GM20431 (cell line): ENCODE measurements around the gene ADAMTS9.

Source experiments
- in situ Hi-C: fragments of 300-500 bp; cut with MseI, MboI; formaldehyde crosslinking; loops from one replicate; pipeline ENCODE4 v1.15.0; 2020; ENCODE audit warnings: low sequenced_read_pairs; ENCODE audit not compliant: unreplicated experiment

The ADAMTS9 gene

DNA sequence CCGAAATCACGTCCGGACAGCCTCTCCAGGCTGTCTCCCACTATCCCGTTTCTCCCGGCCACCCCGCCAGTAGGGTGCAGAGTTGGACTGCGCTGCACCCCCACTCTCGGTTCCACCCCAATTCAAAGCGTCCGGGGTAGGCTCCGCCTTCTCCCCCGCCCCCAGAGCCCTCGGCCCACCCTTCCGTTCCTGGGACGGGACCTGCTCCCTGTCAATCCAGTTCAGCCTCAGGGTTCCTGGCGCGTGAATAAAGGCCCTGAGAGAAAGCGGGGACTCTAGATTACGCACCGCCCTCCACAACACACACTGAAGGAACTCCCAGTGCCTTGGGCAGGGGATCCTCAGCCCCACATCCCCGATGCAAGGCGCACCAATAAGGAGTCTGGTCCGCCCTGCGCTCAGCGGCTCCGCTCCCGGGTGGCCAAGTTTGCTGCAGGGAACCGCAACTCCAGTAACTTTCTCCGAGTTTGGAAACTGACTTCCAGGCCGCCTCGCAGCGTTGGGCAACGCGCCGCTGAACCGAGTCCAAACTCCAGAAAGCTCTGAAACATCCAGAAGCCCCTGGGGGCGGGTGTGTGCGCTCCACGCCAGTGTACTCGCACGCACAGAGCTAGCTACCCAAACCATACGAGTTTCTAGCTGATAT lies 1.9 kb downstream of the ADAMTS9 start:
- in situ Hi-C loops = no loop called here

DNA sequence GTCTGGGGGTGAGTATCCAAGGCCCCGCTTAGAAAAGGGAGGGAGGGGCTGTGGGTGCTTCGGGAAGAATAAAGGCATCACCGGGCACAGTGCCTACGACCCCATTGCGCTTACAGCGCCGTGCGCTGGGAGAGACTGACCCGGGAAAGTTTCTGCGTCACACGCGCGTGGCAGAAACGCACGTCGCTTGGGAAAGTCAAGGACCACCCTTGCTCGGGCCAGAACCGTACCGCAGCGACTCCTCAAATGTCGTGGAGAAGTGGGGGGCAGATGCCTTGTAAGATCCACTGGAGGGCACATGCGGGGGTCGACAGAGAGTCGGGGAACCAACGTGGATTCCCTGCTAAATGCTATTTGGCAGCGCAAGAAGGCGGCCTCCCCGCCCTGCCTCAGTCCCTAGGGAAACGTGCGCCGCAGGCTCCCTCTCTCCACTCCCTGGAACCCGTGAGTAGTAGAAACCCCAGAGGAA lies 2.4 kb downstream of the ADAMTS9 start:
- in situ Hi-C loops = no loop called here

DNA sequence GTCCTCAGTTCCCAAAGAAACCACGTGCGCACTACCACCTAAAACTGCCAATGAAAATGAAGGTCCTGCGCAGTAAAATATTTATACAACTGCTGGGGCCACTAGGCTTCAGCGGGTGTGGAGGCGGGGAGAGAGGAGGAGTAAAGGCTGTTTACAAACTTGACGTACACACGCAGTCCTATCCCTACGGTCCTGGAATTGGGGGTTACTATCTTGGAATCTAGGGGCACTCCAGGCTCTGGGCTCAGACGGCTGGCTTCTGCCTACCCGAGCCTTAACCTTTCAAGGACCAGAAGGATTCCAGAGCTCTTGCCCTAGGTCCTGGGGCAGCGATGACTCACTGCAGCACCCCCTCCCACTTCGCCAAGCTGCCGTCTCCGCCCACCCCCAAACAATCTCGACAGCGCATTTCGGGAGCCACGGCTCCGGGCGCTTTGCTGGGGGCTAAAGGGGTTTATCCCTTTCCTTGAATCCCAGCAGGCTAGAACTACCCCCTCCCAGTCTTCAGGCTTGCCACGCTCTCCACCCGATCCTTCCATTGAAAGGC lies 3.0 kb downstream of the ADAMTS9 start:
- in situ Hi-C loops = no loop called here

DNA sequence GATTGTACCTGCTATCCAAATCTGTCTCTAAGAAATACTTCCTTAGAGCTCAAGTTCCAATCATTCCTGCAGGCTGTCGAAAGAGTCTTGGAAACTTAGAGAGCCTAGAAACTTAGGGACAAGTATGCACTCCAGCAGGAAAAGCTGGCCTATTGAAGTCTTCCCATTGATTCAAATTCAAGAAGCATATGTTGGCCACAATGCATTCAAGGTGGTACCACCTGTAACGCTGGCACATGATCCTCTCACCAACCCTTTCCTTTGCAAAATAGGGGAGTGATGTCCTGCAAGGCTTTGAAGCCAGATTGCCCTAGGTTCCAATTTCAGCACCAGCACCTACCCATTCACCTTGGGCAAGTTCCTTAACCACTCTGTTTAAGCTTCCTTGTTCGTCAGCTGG lies 6.0 kb downstream of the ADAMTS9 start:
- in situ Hi-C loops = no loop called here

DNA sequence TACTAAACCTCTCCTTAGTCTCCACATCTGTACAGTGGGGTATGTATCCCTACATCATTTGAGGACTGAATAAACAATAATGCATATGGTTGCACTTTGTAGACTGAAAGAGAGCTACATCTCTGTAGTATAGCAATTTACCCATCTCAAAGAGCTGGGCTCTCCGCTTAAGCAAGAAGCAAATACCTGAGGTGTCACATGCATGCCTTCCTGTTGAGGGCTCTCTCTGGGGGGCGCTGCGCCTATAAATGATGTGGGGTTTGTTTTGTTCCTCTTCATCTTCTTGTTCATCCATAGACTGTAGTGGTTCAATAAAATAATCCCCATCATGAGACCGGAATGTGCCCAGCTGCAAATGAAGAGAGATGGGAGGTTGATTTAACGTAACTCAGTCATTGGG lies 6.8 kb downstream of the ADAMTS9 start:
- in situ Hi-C loops = no loop called here

DNA sequence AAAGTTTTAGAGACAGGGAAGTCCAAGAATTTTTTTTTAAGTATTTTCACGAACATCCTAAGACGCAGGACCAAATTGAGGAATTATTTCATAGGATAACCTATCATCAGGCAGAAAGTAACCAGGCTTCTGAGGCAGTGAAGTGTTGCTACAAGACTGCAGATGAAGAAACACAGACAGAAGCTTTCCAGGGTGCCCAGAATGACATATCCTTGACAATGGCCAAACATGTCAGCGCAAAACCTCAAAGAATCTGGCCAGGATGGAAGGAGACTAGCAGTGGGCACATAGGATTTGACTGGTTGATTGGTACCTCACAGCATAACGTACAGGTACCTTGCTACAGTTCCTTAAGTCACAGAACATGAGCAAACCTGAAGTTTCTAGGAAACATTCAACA lies 7.5 kb downstream of the ADAMTS9 start:
- in situ Hi-C loops = no loop called here

DNA sequence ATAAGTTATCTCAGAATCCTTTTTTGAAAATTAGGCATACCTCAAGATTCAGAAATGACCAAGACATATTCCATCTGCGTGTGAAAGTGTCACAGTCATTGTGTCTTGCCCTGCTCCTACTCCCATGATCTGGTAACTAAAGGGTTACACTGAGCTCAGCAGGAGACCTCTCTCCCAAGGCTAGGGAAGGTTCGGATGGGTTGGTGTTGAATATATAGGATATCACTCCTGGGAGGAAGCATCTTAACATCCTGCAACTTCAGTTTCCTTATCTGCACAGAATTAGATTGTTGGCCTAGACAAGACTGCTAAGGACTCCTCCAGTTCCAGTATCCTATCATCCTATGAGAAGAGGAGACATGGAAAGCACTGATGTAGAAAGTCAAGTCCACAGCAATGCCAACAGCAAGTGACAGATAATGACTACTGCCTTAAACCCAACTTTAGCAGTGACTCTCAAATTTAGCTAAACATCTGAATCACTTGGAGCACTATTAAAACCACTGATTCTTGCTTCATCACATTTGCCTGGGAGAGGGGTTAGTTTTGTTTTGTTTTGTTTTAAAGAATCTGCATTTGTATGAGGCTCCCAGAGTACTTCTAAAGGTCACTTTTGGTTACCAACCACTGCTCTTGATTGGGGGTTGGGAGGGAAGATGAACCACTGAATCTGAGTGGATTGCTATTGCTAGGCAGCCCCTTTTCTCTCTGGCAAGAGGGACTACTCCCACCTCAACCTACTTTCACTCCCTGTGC lies 9.7 kb downstream of the ADAMTS9 start:
- in situ Hi-C loops = no loop called here

DNA sequence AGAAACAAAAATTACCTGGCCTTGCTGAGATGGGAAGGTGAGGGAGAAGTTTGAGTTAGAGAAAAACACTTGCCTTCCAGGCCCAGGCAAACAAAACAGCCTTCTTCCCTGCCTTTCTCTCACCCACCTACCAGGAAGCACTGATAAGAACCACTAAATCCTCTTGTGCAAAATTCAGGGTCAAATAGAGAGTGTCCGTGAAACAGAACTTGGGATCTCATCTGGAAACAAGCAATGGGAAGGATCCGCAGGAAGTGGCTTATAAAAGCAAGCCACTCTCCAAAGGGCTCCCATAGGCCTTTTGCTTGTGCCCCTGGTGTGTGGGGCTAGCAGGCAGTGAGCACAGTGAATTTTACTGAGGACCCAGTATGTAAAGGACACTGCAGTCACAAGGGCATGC lies 11.0 kb downstream of the ADAMTS9 start:
- in situ Hi-C loops = no loop called here

DNA sequence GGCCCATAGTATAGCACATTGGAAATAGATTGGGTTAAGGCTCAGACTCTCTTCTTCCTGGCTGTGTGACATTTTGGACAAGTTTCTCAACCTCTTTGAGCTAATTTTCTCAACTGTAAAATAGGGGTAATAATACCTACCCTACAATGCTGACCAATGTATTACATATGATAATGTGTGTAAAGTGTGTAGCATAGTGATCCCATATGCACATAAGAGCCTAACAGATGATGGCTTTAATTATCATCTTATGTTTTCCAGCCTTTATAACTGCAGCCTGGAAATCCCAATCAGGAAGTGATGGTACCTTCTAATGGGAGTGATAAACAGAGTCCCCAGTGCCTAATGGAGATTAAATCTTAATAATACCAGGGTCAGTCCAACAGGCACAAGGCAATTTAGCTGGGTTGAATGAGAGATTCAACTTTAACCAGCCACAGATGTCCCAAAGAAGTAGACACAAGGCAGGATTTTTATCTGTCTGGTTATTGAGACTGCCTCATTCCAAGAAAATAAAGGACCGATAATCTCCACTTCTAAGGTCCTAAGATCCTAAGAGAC lies 12.0 kb downstream of the ADAMTS9 start:
- in situ Hi-C loops = no loop called here

DNA sequence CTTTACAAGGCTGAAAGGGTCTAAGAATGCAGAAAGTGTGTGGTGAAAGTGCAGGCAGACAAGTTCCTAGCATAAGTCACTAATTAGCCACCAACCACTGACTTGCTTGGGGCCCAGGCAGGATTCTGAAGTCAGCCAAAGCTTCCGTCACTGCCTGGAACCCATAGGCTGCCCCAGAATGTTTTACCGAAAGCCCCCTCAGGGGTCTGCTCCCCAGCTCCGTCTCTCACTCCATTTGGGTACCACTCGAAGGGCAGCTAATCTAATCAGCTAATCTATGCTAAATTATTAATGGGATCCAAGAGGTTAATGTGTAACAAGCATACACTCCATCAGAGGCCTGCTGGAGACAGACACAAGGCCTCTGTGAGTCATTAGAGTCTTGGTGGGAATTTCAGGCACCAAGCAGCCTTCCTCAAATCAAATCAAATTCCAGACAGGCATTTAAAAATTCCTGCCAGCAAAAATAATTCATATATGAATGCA lies 13.2 kb downstream of the ADAMTS9 start:
- in situ Hi-C loops = no loop called here

DNA sequence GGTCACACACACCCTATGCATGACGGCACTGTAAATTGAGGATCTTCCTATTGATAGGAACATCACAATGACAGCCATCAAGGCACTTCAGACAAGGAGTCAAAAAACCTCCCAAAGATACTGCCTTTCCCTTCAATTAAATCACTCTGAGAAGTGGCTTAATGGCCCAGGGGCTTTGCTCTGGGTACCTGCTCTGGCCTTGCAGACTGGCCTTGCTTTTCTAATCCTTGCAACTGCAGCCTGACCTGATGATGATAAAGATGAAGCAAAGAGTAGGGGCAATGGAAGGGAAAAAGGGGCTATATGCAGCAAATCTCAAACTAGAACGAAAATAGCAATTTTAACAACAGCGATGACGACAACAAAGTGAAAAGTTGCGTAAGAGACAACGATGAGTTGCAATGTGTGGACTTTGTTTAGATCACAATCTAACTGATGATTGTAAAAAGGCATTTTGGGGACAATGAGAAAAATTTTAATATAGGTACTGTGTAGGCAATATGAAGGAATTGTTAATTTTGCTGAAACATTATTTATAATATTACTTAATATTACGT lies 14.6 kb downstream of the ADAMTS9 start:
- in situ Hi-C loops = no loop called here

DNA sequence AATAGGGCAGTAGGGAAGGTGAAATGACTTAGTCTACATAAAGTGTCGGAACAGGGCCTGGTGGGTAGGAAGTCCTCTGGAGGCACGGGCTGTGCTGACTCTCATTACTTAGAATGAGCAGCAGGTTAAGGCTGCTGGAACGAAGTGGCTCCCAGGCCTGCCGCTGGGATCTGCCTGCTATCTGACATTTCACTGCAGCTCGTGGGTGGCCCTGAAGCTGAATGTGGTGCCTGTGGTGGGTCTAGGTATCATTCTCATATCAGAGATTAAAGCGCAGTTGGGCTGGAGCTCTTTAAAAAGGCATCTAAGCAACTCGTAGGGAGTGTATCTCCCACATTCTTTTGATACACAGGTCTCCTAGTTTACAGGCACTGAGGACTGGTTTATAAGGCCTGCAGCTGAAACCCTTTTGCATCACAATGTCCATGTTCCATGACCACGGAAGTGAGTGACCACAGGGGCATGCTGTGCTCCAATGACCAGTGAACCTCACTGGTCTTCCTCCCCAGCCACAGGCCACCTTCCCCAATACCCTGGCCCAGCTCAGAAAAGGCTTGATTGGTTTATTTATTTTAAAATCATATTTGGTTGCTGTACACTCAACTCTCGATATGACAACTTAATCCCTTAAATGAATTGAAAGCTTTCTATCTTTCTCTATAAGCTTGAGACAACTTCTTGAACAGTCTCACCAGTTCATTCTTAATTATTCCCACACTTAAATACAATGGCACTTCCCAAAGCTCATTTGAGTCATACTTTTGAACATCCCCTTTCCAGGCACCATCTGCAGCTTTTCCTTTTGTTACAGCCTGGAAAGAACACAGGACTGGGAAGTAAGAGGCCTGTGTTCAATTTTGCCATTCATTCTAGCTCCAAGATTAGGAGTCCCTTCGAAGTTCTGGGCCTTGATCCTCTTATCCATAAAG lies 19.0 kb downstream of the ADAMTS9 start:
- in situ Hi-C loops = no loop called here

DNA sequence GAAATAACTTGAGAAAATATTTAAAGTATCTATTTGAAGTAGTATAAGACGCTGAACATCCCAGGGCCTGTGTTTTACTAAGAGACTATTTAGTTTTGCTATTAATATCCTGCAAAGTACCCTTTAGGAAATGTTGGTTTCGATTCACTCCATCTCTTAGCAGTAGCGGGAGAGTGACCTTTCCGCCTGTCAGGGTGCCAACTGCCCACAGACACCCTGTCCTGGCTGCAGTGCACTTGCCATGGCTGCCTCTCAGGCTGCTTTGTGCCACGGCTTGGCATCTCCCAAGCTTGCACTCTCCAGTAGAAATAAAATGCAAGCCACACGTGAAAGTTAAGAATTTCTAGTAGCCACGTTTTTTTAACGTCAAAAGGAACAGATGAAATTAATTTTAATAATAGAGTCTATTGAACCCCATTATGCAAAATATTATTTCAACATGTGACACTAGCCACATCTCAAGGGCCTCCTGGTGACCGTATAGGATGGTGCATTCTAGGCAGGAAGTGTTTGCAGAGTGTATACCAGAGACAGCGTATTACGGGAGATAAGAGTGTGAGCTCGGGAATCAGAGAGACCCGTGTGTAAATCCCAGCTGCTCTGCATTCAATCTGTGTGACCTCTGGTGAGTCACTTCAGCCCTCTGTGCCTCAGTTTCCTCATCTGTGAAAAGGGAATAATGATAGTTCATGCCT lies 19.8 kb downstream of the ADAMTS9 start:
- in situ Hi-C loops = no loop called here

DNA sequence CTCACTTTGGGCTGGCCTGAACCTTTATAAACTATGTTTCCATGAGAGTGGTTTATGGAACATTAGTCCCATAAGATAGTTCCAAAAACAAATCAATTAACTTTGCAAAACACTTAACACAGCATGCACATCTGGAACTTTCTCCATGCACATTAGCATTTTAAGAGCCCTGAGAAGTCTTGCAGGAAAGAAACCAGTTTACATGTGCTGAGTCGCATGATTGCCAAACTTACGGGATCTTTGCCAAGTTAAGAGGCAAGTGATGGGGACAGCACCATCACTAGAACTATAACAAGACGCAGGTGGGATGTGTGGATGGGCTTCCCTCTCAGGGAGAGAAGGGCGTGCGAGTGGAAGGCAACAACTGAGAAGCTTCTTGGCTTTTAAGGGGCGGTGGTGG lies 20.7 kb downstream of the ADAMTS9 start:
- in situ Hi-C loops = no loop called here

DNA sequence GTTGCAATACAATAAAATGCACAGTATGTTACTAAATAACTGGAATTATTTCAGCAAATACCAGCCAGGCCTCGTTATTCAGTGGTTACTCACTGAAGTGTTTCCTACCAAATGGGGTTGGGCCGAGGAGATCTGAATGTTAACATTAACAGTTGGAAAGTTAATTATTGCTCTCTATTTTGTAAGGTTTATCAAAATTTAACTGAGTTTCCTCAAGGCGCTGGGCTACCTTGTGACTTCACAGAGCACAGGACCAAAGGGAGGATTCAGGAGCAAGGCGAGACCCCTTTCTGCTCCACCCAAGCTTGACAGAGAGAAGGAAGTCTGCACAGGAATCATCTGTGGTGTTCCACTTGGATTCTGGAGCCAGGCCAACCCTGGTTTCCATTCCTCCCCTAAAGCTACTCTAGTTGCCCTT lies 21.6 kb downstream of the ADAMTS9 start:
- in situ Hi-C loops = no loop called here

DNA sequence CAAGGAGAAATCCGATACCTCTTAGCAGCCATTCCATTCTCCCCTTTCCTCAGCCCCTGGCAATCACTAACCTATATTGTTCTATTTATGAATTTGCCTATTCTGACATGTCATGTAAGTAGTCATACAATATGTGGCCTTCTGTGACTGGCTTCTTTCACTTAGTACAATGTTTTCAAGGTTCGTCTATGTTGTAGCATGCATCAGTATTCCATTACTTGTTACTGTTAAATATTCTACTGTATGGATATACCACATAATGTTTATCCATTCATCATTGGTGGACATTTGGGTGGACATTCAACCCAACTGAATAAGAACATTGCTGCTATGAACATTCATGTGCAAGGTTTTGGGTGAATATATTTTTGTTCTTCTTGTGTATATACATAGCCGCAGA lies 23.4 kb downstream of the ADAMTS9 start:
- in situ Hi-C loops = no loop called here

DNA sequence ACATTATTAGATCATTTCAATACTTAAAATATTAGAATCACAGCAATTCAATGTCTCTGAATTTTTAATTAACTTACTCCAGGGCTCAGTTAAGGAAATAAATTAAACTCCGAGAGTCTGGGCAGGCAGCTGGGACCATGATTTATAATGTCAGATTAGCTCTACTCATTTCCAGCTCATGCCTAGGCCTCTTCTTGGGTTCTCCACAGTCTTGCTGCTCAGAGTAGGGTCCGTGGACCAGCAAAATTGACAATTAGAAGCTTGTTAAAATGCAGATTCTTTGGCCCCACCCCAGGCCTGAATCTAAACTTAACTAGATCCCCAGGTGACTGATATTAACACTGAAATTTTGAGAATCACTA lies 28.2 kb downstream of the ADAMTS9 start:
- in situ Hi-C loops = no loop called here

DNA sequence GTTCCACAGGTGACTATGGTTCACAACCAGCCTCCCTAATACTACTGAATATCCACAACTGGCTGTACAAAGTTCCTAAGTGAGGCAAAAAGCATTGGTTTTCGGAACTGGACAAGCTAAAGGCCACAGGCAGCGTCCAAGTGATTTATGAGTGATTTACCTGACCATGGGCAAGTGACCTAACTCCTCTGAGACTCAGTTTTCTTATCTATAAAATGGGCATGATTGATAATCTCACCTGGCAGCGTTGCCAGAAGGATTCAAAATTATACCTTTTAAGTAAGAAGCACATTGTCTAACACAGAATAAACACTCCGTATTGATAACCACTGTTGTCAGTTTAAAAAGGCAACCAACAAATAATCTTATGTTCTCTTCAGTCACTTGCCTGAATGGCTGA lies 29.8 kb downstream of the ADAMTS9 start:
- in situ Hi-C loops = no loop called here

DNA sequence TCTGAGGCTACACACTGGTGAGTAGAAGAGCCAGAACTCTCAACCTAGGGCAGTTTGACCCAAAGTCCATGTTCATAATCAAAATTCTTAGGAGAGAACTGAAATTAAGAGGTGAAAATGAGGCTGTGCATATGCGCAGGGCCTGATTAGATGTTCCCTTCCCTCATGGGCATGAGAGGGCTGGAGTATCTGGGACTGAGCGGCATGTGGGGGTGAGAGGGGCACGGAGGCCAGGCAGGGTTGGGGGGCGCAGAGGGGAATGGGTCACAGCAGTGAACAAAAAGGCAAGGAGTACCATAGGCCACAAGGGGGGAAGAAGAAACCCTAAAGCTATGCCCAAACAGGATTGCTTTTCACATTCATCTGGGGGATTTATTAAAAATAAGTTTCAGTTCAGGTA lies 31.3 kb downstream of the ADAMTS9 start:
- in situ Hi-C loops = no loop called here
